Urinary bladder (tissue), 4 donors: Measurements from ENCODE around the gene C6orf52. TPM values are rescaled to one million over a fixed set of nuclear protein-coding genes. Genes with fewer than 3 reads are reported as not detected.
"Not testable (repeated sequence)": the region's sequence is repeated elsewhere in the genome, so short reads cannot be mapped to it uniquely, and the experiment has no call there.

Source experiments
- DNase-seq: peaks from one replicate; pipeline ENCODE4 v3.0.0-alpha.2; 2015; ENCODE audit errors: extremely low spot score
- H3K27ac ChIP-seq: one replicate; pipeline ENCODE4 v1.5.1; 2013; ENCODE audit warnings: low read depth, mild to moderate bottlenecking, moderate library complexity
- H3K36me3 ChIP-seq: one replicate; pipeline ENCODE4 v1.6.1; 2013; ENCODE audit warnings: mild to moderate bottlenecking, moderate library complexity; ENCODE audit not compliant: insufficient read depth
- H3K4me1 ChIP-seq: one replicate; pipeline ENCODE4 v1.6.1; 2013; ENCODE audit warnings: mild to moderate bottlenecking, moderate library complexity; ENCODE audit not compliant: insufficient read depth
- H3K4me3 ChIP-seq: one replicate; pipeline ENCODE4 v1.5.1; 2013; ENCODE audit warnings: low read depth, low read length
- WGBS: extraction: QIAGEN DNeasy Blood & Tissue Kit; methylation state at CpG from one replicate; pipeline ENCODE4 v1.1.7; 2013; 5-methylcytosine and 5-hydroxymethylcytosine counted together
- polyA plus RNA-seq: library from polyadenylated mRNA; stranded (reverse); fragments of 200-250 nt; gene quantifications from one replicate; pipeline ENCODE4 v1.2.3, GENCODE V29; 2013
- total RNA-seq: library from RNA; depleted of rRNA; stranded (reverse); fragments of >200 nt; gene quantifications from one replicate; pipeline ENCODE4 v1.2.3, GENCODE V29; 2014
- donor health status: healthy with polysubstance abuse.
- donor health status: healthy.

C6orf52 gene
- total RNA-seq (not detected), polyA plus RNA-seq (0.57 TPM)

DNA sequence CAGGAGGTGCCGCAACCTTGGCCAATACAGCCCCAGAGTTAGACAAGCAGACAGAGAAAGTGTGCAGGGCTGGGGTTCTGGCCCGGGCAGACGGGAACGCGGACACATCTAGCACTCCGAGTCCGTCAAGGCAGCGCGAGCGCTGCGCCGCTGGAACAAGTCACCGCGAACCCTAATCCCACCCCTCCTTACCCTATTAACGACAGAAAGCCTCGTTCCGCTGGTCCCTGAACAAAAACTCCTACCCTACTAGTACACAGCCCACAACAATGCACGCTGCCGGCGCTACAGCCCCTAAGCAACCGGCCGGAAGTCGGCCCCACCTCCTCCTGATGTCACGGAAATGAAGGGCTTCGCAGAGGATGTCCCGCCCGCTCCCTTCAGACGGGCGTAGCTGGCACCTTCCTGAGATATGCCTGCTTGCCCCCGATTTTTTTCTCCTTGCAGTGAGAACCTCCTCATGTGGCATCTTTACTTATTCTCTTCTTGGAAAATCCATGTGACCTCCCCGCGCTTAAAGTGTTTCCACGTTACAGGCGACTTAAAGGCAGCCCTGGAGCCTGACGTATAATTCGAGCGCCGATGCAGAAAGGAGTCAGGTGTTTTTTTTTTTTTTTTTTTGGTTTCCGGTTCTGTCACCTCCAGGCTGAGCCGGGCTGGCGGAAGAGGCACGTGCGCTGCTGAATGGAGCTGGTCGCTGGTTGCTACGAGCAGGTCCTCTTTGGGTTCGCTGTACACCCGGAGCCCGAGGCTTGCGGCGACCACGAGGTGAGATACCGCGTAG, at the start of gene C6orf52, which contains the start of gene PAK1IP1:
Gene C6orf52 (minus strand): TSS at position 315 of the 784 bp plus-strand sequence. CDS start 7,066 bp downstream, outside the sequence.
Gene PAK1IP1 (plus strand): TSS at position 671 of the 784 bp plus-strand sequence. CDS start 14 bp downstream, at position 685.
- H3K4me3 ChIP-seq, result peak within 1 kb of the TSS; percentile 88
- DNase-seq, result peak; percentile 94
- H3K36me3 ChIP-seq, result no peaks in the 10 kb centered on the region
- H3K27ac ChIP-seq, result peak within 1 kb of the TSS; percentile 93
- WGBS, result under 1% methylated on average over 53 of the region's 53 CpGs
- no peaks in the 10 kb centered on the region for H3K4me1 ChIP-seq

GRCh38 chr6:10743515-10743914, 49.1 kb upstream of the C6orf52 start:
- 80% methylated on average over 6 of the region's 6 CpGs for WGBS
- no peak overlapping the region for H3K27ac ChIP-seq
- no peak for DNase-seq

GRCh38 chr6:10742251-10742650, 47.8 kb upstream of the C6orf52 start:
- H3K27ac ChIP-seq, result no peak overlapping the region
- no peak overlapping the region for H3K4me3 ChIP-seq
- 92% methylated on average over 12 of the region's 12 CpGs for WGBS
- no peak for DNase-seq
- H3K36me3 ChIP-seq, result no peaks in the 10 kb centered on the region
- no peaks in the 10 kb centered on the region for H3K4me1 ChIP-seq

More at GRCh38 chr6:10743515-10743914, 49.1 kb upstream of the C6orf52 start:
- Histone ChIP-seq H3K36me3 (no peaks in the 10 kb centered on the region), H3K4me3 (no peak overlapping the region), H3K4me1 (no peaks in the 10 kb centered on the region)

- WGBS, result 92% methylated on average over 4 of the region's 4 CpGs
- not testable (repeated sequence) for H3K36me3 ChIP-seq, H3K27ac ChIP-seq, H3K4me3 ChIP-seq, H3K4me1 ChIP-seq, DNase-seq
Observed at GRCh38 chr6:10741643-10742042, 47.2 kb upstream of the C6orf52 start.

DNA sequence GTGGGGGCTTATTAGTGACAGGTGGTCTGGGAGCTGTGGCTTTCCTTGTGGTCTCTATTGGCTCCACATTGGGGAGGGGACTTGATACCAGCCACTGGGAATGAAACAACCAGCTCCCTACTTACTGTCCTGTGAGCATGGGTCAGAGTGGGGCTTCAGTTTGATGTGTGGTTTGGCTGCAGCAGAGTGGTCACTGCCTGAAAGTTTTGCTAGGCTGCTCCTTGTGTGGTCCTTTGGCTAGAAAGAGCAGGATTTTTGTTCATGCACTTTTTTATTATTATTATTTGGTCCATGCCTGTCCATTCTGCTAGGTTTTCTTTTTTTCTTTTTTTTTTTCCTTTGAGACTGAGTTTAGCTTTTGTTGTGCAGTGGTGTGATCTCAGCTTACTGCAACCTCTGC, 45.6 kb upstream of the C6orf52 start:
- Histone ChIP-seq H3K4me1 (no peaks in the 10 kb centered on the region), H3K36me3 (no peaks in the 10 kb centered on the region), H3K4me3 (no peak overlapping the region), H3K27ac (no peak overlapping the region)
- DNase-seq, result no peak

DNA sequence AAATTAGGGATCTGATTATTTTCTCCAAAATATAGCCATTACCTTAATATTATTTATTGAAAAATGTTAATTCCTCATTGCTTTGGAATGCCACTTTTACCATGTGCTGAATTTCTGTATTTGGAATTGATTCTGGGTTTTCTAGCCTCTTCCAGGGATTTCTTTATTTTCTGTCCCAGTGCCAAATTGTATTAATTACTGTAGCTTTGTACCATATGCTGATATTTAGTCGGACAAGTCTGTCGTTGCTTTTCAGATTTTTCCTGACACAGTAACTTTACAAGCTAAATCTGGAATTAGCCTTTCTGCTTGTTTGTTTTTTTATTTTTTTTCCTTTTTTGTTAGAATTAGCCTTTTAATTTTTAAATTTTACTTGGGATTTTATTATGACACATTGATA, 42.3 kb upstream of the C6orf52 start:
- no peak overlapping the region for H3K4me3 ChIP-seq
- 90% methylated on average over 2 of the region's 2 CpGs for WGBS
- no peaks in the 10 kb centered on the region for H3K36me3 ChIP-seq
- no peaks in the 10 kb centered on the region for H3K4me1 ChIP-seq
- DNase-seq, result no peak
- H3K27ac ChIP-seq, result no peak overlapping the region

DNA sequence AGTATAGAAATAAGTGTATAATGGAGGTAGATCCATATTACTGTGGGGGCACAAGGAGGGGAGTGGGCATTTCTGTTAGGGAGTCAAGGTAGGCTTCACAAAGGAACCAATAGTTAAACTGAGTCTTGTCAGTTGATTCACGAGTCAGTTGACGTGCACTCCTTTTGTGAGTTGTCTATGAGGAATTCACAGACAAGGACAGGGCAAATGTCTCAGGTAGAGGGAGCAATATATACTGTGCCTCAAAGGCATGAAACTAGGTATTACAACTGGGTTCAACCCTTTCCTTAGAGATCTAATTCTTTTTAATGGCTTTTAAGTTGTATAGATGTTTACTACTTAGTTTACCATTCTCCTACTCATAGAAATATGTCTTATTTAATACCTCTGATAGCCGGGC, 39.4 kb upstream of the C6orf52 start:
- DNase-seq, result no peak
- Histone ChIP-seq H3K36me3 (no peaks in the 10 kb centered on the region), H3K4me3 (no peak overlapping the region), H3K4me1 (no peaks in the 10 kb centered on the region), H3K27ac (no peak overlapping the region)
- 97% methylated on average over 3 of the region's 3 CpGs for WGBS

- Histone ChIP-seq H3K36me3 (no peaks in the 10 kb centered on the region), H3K4me1 (no peaks in the 10 kb centered on the region), H3K27ac (no peak overlapping the region), H3K4me3 (no peak overlapping the region)
- DNase-seq, result no peak
- WGBS, result 69% methylated on average over 17 of the region's 17 CpGs
Observed at GRCh38 chr6:10733151-10733715, 38.8 kb upstream of the C6orf52 start.

DNA sequence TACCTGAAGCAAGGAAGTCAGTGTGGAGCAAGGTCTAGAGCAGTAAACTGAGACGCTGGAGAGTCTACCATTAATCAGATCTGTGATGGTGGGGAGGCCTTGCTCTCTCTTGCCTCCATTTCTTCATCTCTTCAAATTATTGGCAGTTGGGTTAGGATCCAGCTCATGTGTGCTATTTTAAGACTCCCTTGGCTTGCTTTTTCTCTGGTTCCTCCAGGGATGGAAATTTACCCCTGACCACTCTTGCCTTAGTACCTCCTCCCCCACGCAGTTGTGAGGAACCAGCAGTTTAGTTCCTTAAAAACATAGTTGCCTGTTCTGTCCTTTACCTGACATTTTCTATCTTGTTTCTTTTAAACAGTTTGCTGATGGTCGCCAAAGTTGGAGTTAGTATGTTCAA, 35.8 kb upstream of the C6orf52 start:
- Histone ChIP-seq H3K4me1 (no peaks in the 10 kb centered on the region), H3K36me3 (no peaks in the 10 kb centered on the region), H3K27ac (no peak overlapping the region), H3K4me3 (no peak overlapping the region)
- 84% methylated on average over 3 of the region's 3 CpGs for WGBS
- no peak for DNase-seq

DNA sequence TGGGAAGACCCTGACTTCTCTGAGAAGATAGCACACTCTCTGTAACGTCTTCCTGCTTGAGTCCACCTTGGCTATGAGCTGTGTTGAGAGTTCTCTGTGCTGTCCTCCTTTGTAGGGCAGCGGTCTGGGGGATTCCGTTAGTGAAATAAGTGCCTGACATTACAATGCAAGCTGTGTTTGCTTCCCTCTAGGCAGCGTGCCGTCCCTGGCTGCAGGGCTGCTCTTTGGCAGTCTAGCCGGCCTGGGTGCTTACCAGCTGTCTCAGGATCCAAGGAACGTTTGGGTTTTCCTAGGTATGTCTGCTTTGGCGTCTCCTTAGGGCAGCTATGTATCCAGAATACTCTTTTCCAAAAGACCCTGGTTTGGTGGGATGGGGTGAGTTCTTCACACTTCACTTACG, 31.3 kb upstream of the C6orf52 start:
- no peak for DNase-seq
- no peak overlapping the region for H3K27ac ChIP-seq
- no peaks in the 10 kb centered on the region for H3K36me3 ChIP-seq
- H3K4me1 ChIP-seq, result no peaks in the 10 kb centered on the region
- no peak overlapping the region for H3K4me3 ChIP-seq
- WGBS, result 87% methylated on average over 9 of the region's 9 CpGs

DNA sequence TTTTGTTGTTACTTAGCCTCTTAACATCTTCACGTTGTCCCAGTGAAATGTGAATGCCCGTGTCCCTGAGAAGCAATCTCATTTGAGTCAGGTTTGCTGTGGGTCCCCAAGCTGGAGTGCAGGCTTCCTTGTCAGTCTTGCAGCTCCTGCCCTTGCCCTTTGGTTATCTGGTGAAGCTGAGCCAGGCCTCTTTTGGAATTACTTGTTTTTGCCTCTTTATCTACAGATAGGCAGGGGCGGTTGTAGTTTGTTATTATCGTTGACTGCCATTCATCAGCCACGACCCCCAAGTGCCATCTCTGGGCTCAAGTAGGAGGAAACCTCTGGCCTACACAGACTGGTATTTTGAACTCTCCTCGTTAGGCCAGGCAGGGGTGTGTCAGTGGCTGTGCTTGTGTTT, 30.6 kb upstream of the C6orf52 start:
- Histone ChIP-seq H3K4me3 (no peak overlapping the region), H3K36me3 (no peaks in the 10 kb centered on the region), H3K27ac (no peak overlapping the region), H3K4me1 (no peaks in the 10 kb centered on the region)
- no peak for DNase-seq
- whole genome bisulfite sequencing, result 83% methylated on average over 6 of the region's 6 CpGs

- H3K4me1 ChIP-seq, result no peaks in the 10 kb centered on the region
- no peak for DNase-seq
- peak overlapping the region; percentile 69 for H3K27ac ChIP-seq
- peak overlapping the region; percentile 65 for H3K4me3 ChIP-seq
- no peaks in the 10 kb centered on the region for H3K36me3 ChIP-seq
- 20% methylated on average over 7 of the region's 7 CpGs for WGBS
Observed at GRCh38 chr6:10723567-10723881, 29.1 kb upstream of the C6orf52 start.

DNA sequence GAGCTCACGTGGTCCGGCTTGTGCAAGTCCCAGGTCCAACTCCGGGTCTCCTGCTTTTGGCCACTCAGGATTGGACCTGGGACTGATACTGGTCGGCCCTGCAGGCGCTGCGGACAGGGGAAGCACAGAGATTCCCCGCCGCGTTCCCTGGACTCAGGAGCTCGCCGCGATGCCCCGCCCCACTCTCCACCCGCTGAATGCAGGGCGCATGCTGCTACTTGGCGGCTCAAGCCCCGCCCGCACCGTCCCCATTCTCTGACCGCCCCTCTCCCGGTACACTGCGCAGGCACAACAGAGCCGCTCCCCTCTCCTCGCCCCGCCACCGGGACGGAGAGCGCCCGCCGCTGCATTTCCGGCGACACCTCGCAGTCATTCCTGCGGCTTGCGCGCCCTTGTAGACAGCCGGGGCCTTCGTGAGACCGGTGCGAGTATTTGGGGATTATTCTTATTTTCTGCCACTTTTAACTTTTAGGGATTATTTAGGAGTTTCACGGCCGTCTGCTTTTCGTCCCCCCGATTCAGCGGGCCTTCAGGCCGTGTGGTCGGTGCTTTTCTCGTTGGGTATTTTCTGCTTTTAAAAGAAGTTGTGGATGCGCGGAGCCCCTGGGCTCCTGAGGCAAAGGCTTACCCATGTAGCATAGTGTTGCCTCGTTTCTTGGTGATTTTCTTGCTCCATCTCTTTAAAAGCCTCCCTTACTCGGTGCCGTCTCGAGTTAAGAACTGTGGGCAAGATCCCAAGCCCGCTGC, 28.6 kb upstream of the C6orf52 start, which contains the start of gene TMEM14C:
Gene TMEM14C (plus strand): TSS at position 251 of the 747 bp plus-strand sequence. CDS start 1,544 bp downstream, outside the sequence.
- WGBS, result under 1% methylated on average over 55 of the region's 55 CpGs
- Histone ChIP-seq H3K27ac (peak within 1 kb of the TSS; percentile 69), H3K36me3 (no peaks in the 10 kb centered on the region), H3K4me3 (peak within 1 kb of the TSS; percentile 65), H3K4me1 (no peaks in the 10 kb centered on the region)
- DNase-seq, result peak; percentile 92

DNA sequence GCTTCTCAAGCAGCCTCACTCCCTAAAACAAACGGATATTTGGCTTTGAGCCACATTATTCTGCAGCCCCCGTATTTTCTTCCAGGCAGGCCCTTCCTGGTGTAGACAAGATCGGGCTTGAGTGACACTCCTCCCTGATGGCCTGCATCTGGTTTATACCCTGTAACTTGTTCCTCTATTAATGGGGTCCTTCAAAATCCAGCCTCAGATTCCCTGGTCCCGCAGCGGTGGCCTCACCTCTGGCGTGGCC, 28.1 kb upstream of the C6orf52 start:
- Histone ChIP-seq H3K4me3 (peak overlapping the region; percentile 65), H3K4me1 (no peaks in the 10 kb centered on the region), H3K36me3 (no peaks in the 10 kb centered on the region), H3K27ac (peak overlapping the region; percentile 69)
- WGBS, result 0% methylated on average over 6 of the region's 6 CpGs
- DNase-seq, result no peak
